Glomerular visceral epithelial cell (primary cell): Measurements from ENCODE around the gene MXRA8.
A peak's percentile ranks its signal among the peaks of the same experiment; 100 is the strongest.

Experiments used
- DNase-seq: peaks from one replicate; pipeline ENCODE4 v3.0.0-alpha.2; 2016; ENCODE audit errors: extremely low spot score

MXRA8 gene

DNA sequence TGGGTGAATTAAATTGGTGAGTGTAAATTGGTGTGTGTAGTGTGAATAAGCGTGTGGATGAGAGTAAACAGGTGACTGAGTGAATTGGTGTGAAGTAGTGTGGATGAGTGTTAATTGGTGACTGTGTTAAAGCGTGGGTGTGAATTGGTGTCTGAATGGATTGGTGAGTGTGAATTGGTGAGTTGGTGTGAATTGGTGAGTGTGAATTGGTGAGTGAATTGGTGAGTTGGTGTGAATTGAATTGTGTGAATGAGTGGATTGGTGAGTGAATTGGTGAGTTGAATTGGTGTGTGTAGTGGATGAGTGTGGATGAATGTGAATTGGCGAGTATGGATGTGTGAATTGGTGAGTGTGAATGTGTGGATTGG lies 8.3 kb upstream of the MXRA8 start:
- DNase-seq, result no peak

DNA sequence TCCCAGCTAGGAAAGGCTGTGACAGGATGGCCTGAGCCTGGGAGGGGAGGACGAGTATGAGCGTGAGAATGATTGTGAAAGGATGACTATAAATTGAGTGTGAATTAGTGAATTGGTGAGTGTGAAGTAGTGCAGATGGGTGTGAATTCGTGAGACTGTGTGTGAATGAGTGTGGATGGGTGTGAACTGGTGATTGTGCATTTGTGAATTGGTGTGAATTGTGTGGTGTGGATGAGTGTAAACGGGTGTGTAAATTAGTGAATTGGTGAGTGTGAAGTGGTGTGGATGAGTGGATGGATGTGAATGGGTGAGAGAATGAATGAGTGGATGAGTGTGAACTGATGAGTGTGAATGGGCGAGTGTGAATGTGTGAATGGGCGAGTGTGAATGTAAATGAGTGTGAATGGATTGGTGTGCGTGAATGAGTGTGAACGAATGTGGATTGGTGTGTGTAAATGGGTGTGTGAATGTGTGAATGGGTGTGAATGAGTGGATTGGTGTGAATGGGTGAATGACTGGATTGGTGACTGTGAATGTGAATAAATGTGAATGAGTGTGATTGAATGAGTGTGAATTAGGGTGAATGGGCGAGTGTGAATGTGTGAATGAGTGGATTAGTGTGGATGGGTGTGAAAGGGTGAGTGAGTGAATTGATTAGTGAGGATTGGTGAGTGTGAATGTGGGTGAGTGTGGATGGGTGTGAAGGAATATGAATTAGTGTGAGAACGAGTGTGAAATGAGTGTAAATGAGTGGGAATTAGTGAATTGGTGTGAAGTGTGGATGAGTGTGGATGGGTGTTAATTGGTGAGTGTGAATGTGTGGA lies 7.7 kb upstream of the MXRA8 start:
- DNase-seq, result no peak

DNA sequence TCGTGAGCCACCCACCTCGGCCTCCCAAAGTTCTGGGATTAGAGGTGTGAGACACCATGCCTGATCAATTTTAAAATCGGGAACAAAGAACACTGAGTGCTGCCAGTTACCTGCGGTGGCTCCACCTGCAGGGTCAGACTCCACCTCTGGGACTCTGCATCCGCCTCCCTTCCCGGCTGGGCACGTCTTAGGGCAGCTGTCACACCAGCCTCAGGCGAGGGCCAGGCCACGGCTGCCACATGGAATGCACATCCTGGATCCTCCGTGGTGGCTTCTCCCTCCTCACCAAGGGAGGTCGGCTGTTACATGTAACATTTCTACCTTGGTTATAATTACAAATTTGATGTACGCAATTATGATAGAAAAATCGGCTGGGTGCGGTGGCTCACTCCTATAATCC lies 5.9 kb upstream of the MXRA8 start:
- no peak for DNase-seq

DNA sequence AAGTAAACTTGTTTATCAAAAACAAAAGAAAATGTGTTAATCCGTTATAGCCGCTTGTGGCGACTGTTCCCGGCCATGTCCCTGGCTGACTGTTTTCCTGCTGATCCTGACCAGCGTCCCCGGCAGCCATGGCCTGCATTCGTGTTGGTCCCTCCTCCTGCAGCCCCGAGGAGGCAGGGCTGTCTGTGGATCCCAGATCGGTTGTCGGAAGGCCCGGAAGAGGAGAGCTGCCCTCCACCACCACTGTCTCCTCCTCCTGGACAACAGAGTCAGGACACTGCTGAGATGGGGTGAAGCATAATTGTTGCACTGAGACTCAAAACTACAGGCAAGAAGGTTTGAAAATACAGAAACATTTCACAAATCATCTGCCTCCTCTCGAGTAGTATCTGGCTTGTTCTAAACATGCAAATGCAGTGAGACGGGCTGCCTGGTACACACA lies 3.6 kb upstream of the MXRA8 start:
- DNase-seq, result peak; percentile 65

DNA sequence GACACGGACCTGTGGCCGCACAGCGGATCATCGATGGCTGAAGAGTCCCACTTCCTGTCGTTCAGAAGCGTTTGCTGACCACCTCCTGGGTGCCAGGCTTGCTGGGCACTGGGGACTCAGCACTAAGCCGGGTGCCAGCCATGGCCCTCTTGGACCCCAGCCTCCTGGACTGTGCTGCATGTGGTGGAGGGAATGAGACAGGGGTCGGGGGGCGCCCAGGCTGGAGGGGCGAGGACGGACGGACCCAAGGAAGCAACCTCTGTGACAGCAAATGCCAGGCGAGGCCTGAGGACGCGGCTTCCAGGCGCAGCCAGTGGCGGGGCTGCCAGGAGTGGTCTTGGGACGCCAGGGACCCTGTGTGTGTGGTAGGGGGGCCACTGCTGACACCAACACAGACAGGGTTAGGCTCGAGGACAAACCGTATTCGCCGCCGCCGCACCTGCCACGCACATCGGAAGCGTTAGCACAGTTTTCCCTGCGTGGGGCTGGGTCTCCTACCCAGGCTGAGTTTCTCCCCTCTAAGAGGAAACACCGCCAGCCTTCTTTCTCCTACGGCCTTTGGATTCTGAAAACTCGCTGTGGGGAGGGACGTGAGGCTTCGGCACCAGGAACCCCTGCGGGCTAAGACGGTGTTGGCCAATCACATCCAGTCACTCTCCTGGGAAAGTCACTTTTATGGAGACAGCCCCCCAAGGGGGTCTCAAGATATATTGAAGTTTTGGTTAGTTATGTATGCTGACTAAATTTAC lies 3.1 kb upstream of the MXRA8 start:
- DNase-seq, result no peak

DNA sequence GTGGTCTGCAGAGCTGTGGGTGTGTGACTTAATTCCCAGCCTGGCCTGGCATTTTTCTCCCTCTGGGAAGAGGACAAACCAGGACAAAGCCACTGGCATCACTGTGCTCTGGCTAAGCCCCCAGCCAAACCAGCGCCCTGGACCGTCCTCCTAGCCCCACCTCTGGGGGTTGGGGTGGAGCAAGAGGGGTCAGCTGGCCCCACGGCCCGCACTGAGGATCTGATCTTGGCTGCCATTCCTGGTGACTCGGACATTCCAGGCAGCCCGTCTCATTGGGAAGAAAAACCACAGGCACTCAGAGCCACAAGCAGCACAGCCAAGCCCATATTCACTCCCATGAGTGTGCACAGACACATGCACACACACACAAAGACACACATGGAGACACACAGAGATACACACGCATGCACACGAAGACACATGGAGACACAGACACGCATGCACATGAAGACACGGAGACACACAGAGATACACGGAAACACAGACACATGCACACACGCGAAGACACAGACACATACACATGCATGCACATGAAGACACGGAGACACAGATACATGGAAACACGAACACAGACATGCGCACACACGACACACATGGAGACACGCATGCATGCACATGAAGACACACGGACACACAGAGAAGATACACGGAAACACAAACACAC lies 2.3 kb upstream of the MXRA8 start:
- peak; percentile 93 for DNase-seq

DNA sequence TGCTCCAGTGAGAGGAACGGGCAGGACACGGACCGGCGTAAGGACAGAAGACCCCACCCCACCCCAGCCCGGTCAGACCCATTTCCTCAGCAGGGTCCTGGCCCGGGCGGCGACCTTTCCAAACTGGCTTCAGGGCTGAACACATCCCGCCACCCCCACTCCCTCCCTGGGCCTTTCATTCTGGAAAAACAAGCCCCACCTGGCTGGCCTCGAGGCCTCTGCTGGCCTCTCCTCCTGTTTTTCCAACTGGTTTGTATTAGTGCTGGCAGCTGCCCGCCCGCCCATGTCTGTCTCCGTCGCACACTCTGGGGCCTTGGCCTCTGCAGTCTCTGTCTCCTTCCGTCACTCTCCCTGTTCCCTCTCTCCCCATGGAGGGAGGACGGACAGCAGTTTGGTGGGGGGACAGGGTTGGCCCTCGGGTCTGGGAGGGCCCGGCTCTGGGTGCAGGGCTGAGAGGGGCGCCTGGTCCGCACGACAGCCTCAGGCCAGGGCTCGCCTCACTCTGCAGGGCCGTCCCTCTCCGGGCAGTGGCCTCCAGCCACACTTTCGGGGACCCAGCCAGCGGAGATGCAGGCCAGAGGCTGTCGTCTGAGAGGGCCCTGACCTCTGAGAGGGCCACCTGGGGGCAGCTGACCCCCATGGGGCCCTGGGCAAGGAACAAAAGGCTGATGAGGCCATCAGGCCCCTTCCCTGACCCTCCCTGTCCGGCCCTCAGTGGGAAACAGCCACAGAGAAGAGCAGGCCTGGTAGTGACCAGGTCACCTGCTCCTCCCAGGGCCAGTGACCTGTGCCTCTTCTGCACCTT lies 1.5 kb upstream of the MXRA8 start:
- DNase-seq, result peak; percentile 32

DNA sequence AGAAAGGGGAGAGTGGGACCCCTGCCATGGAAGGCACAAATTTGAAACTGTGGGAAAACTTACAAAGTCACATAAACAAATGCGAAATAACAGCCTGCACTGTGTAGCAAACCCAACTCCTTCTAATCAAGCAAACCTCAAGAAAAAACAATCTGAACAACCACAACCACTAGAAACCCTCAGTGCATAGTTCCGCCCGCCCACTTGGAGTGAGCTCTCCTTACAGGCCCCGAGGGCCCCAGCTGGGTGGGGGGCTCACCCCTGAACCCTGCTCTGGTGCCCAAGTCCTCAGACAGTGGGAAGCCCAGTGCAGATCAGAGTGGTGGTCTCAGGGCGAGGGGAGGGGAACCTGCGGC lies 931 bp upstream of the MXRA8 start:
- no peak for DNase-seq

DNA sequence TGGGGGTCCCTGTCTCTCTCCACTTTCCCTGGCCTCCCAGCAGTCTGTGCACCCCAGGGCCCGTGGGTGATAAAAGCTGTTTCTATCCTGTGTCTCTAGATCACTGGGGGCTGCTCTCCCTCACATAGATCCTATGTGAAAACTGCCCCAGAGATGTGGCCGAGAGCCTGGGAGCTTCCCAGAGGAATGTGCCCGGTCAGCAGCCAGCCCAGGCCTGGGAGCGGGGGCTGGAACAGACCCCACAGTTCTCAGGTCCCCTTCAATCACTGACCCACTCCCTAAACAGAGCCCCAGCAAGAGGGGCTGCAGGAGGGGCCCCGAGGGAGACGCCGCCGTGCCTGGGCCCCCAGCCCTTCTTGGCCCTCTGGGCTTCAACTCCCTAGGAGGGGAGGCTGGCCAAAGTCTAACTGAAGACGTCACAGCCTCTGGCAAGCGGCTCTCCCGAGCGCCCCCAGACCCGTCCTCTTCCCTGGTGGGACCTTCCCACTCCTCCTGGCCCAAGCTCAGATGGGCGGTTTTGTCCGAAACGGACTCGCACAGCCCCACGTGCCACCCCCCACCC lies 403 bp downstream of the MXRA8 start:
- DNase-seq, result no peak

DNA sequence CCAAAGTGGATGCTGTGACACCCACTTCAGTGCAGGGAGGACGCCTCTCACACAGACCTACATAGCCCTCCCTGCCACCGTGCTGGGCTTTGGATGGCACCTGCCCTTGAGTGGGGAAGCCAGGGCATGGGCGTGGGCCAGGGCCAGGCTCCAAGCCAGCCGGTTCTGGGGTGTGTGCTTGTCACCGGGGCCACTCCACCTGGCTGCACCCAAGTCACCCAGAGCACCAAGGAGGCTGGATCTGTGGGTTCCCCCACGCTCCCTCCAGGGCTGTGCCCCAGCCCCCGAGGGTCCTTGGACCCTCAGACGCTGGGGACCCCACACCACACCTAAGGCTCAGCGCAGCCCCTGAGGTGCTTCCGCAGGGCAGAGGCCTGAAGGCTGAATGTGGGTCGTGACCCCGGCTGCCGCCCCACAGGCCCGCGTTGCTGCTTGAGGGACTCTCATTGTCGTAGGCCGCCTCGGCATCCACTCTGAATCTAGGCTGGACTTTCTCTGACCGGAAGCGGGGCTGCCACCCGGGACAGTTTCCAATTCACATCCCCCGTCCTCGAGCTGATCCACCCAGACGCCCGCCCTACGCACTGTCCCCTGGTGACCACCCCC lies 1.5 kb downstream of the MXRA8 start:
- no peak for DNase-seq

DNA sequence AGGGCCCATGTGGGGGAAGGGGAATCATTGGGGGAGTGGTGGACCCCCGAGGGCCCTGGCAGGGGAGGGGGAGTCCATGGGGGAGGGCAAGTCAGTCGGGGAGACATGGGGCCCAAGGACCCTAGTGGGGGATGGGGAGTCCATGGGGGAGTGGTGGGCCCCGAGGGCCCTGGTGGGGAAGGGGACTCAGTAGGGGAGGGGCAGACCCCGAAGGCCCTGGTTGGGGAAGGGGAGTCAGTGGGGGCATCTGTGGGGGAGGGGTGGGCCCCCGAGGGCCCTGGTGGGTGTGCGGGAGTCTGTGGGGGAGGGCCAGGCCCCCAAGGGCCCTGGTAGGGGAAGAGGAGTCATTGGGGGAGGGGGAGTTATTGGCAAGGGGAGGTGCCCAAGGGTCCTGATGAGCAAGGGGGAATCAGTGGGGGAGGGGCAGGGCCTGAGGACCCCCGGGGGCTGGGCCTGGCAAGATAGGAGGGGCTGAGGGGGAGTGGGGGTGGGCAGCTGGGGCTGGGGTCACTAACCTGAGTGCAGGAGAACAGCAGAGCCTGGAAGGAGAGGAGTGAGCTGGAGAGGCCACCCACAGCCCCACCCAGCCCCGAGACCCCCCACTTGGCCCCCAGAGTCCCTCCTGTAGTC lies 2.1 kb downstream of the MXRA8 start:
- no peak for DNase-seq

DNA sequence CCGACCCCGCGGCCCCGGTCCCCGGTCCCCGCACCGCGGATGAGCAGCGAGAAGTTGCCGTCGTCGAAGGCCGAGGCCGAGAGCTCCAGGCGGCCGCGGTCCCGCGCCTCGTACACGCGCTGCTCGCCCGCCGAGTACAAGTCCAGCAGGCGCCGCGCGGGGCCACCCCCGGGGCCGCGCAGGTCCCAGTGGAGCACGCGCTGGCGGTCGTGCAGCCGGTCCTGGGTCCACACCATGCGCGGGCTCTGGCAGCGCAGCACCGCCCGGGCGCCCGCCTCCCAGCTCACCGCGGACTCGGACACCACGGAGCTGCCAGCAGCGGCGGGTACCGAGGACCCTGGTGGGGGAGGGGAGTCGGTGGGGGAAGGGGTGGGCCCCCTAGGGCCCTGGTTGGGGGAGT lies 2.9 kb downstream of the MXRA8 start:
- DNase-seq, result no peak

DNA sequence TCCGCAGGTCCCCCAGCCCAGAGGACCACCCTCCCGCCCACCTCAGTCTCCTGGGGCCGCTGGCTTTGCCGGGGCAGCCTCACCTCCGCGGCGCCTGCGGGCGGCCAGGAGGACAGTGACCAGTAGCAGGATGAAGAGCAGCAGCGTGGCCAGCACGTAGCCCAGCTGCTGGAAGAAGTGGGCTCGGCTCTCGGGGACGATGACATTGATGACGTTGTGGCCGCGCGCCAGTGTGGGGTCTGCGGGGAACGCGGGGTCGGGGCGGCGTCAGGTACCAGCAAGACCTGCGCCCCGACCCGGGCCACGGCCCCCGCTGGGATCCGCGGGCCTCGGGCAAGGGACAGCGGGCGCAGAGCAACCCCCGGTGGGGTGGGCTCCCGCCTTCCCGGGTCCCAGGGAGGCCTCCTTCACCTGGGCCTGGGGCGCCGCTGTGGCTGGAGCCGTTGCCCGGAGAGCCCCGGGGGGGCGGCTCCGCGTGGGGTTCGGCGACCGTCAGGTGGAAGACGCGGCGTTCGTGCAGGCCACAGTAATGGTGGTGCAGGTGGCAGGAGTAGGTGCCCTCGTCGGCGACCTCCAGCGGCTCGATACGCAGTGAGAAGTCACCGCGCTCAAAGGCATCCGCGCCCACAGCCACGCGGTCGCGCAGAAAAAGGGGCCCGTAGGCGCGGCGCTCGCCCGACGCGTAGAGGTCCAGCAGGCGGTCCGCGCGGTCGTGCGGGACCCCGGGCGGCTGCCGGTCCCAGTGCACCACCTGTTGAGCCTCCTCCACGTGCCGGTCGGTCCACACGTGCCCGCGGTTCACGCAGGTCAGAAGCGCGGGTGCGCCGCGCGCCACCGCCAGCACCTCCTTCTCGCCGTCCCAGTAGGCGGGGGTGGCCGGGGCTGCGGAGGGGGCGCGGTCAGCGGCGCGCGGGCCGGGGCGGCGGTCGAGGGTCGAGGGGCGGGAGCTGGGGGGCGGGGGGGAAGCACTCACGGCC lies 3.8 kb downstream of the MXRA8 start:
- no peak for DNase-seq

DNA sequence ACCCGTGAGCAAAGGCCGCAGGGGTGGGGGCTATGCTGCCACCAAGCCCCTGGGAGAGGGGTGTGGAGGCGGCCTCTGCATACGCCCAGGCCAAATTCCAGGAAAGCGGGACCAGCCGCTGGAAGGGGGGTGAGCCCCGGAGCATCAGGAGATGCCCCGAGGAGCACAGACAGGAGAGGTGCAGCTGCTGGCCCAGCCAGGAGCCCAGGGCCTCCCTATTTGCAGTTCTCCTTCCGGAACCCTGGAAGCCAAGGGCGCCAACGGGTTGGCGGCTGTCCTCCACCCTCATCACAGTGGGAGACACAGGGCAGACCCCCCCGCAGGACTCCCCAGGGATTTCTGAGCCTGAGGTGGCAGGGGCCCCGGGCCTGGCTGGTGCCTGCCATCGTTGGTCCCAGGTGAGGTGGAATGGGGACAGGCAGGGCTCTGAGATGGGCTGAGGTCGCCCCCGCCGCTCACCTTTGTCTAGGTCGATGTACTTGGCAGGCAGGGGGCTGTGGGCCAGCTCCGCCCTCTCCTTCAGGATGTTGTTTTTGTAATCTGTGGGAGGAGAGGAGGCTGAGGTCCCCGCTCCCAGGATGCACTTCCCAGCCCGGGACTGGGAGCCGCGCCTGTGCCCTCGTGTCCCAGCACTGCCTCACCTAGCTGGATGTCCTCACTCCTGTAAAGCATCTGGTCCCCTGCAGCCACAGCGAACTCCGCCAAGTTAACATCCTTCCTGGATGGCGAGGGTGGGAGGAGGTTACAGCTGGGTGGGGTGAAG lies 4.8 kb downstream of the MXRA8 start:
- no peak for DNase-seq

DNA sequence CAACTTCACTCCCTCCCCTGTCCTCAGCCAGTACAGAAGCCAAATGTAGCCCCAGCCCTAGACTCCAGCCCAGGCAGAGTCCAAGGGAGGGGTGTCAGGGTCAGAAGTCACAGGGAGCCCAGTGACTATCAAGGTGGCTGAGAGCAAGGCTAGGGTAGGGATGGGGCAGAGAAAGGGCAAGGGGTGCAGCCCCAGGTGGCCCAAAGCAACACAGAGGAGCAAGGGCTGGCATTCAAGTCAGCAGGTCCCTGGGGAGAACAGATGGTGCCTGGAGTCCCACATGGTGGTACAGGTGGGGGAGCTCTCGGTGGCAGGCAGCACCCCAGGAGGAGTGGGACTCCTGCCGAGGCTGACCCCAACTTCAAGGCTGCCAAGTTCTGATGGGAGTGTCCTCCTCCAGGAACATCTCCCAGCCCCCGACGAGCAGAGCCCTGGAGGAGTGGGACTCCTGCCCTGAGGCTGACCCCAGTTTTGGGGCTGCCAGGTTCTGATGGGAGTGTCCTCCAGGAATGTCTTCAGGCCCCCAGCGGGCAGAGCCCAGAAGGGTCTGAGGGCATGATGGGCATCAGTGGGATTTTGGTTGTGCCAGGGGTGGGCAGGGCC lies 5.5 kb downstream of the MXRA8 start:
- no peak for DNase-seq

DNA sequence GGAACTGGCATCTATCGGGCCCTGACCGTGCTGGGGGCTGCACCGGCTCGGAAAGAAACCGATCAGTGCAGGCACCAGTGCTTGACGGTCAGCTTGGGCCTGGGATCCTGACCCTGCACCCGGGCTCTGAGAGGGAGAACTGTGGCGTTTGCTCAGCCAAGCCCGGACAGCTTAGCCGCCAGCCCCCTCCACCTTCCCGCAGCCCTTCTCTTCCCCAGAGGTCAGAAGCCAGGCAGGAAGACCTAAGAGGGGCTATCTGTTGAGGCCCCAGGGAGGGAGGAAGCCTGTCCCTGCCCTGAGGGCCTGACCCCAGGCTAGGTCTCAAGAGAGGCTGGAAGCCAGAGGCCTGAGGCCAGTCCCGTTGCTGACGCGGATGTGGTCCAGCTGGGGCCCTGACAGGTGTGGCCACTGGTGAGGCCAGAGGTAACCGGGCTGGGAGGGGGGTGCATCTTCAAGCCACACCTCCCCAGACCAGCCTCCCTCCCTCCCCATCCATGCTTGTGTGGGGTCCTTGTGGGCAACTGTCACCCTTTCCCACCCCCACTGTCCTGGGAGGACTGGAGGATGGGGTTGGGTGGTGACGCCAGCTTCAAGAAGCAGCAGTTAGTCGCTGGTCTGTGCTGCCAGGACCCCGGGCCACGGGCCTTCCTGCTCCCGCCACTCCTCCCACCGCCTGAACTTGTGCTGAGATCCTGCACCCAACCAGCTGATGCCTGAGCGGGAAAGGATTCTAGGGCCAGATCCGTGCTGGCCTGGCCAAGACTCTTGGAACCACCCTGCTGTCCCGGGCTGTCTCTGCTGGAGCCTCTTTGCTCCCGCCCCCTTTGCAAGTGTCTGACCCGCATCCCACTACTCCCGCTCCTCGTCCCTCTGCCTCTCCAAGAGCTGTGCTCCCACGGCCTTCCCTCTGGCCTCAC lies 6.6 kb downstream of the MXRA8 start:
- DNase-seq, result no peak

DNA sequence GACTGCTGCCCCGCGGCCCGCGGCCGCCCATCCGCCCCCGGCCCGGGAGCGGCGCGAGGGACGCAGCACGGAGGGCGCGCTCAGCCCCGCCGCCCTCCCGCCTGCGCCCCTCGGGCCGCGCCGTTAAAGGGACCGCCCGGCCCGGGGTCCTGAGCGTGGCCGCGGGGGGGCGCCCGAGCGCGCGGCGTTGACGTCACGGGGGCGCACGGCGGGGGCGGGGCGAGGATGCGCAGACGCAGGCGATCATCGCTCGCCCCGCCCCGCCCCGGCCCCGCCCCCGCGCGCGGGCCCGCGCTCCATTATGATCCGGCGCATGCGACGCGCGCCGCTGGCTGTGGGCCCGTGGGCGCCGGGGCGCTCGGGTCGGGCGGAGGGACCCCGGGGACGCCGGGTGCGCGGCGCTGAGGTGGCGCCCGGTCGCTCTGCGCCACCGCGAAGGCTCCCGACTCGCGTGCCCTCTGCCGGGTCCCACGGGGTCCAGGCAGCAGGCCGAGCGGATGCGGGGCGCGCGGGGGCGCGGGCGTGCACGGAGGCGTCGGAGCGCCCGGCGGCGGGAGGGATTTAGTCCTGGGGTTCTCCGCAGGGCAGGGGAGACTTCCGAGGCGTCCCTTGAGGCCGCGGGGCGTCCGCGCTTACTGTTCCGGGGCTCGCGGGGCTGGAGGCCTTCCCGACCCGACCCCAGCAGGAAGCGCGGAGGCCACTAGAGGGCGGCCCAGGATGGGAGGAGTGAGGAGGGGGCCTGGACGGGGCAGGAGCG lies 8.9 kb downstream of the MXRA8 start, which contains the start of gene DVL1:
Gene DVL1, minus strand, starts transcription at position 163 of the 757 bp plus-strand sequence. CDS start 353 bp downstream, outside the sequence.
- peak; percentile 78 for DNase-seq
